HepG2 (cell line): Measurements from ENCODE around the gene BEX3. TPM values are rescaled to one million over a fixed set of nuclear protein-coding genes. Genes with fewer than 3 reads are reported as not detected.

Experiments
- ATAC-seq: fragments of 200-7000 bp; cut with Tn5 transposase; 3 replicates; pipeline ENCODE4 v1.9.1; 2020; ENCODE audit warnings: mild to moderate bottlenecking, moderate library complexity
- BruUV-seq: library from RNA; stranded (reverse); fragments of 400-500 nt; replicated peaks from 2 replicates; lab custom pipeline; 2021; lab: Mats Ljungman, UMichigan
- CTCF ChIA-PET: fragments of 300-600 bp; formaldehyde crosslinking; extraction: SDS; loops from one replicate; lab custom pipeline; 2021; ENCODE audit warnings: low total read pairs, inconsistent platforms, low intra/inter-chr PET ratio; lab: Yijun Ruan, JAX
- POLR2A ChIA-PET: fragments of 350-600 bp; sonication (Branson Sonifier 250); formaldehyde crosslinking; loops from one replicate; lab custom pipeline; 2020; ENCODE audit warnings: antibody characterized with exemption, inconsistent platforms; lab: Yijun Ruan, JAX
- DNase-seq: peaks from one replicate; pipeline ENCODE4 v3.0.0-alpha.2; 2015; ENCODE audit warnings: low spot score
- FAIRE-seq: peaks from 3 replicates; lab custom pipeline; 2011; peaks lifted over from hg19 to GRCh38; lab: Jason Lieb, UNC
- H2AFZ ChIP-seq: one replicate; pipeline ENCODE4 v1.6.1; 2011; ENCODE audit warnings: low read length, inconsistent platforms
- H3K27ac ChIP-seq: fragments of 300-600 bp; 3 replicates; pipeline ENCODE4 v1.8.0; 2011; ENCODE audit warnings: mixed run types, mild to moderate bottlenecking, mixed read lengths, low read length, inconsistent platforms; ENCODE audit not compliant: insufficient read depth; ENCODE audit errors: extremely low read length
- H3K27me3 ChIP-seq, 2 experiments: fragments of 200-600 bp in 1 of 2; 2 replicates in 1 of 2; 3 replicates in 1 of 2; pipeline versions ENCODE4 v1.6.0 to v1.8.0; 2011; ENCODE audit warnings: low read length in 2 of 2, mild to moderate bottlenecking in 2 of 2, moderate library complexity in 2 of 2, inconsistent platforms in 1 of 2; ENCODE audit not compliant: insufficient read depth in 2 of 2, control insufficient read depth in 1 of 2
- H3K36me3 ChIP-seq, 2 experiments: fragments of 200-600 bp in 1 of 2; replicated peaks in 1 of 2; 2 replicates in 1 of 2; 3 replicates in 1 of 2; pipeline versions ENCODE4 v1.5.1 to v1.8.0; 2011; ENCODE audit warnings: low read length in 2 of 2, inconsistent platforms in 1 of 2; ENCODE audit not compliant: insufficient read depth in 2 of 2, control insufficient read depth in 1 of 2
- H3K4me1 ChIP-seq: 2 replicates; pipeline ENCODE4 v1.5.1; 2012; ENCODE audit warnings: low read length, inconsistent platforms; ENCODE audit not compliant: insufficient read depth
- H3K4me2 ChIP-seq: 2 replicates; pipeline ENCODE4 v1.6.0; 2011; ENCODE audit warnings: low read depth, low read length, inconsistent platforms
- H3K4me3 ChIP-seq, 3 experiments: fragments of 200-600 bp in 1 of 3; sonication (generic), shearing (Covaris generic) in 1 of 3; replicated peaks in 1 of 3; 2 replicates each; pipeline ENCODE4 v1.5.1; 2011 to 2016; ENCODE audit warnings: low read length in 3 of 3, inconsistent platforms in 2 of 3, low read depth in 2 of 3, mild to moderate bottlenecking in 2 of 3, control low read depth in 1 of 3, mixed read lengths in 1 of 3; ENCODE audit not compliant: insufficient read depth in 1 of 3
- H3K79me2 ChIP-seq: one replicate; pipeline ENCODE4 v1.6.1; 2011; ENCODE audit warnings: low read length, inconsistent platforms; ENCODE audit not compliant: insufficient read depth
- H3K9ac ChIP-seq: 2 replicates; pipeline ENCODE4 v1.6.0; 2011; ENCODE audit warnings: mild to moderate bottlenecking, low read depth, low read length, inconsistent platforms; ENCODE audit not compliant: insufficient read depth
- H3K9me3 ChIP-seq: 2 replicates; pipeline ENCODE4 v1.5.1; 2012; ENCODE audit warnings: mild to moderate bottlenecking, low read length
- H4K20me1 ChIP-seq: 2 replicates; pipeline ENCODE4 v1.6.0; 2011; ENCODE audit warnings: inconsistent platforms, mild to moderate bottlenecking, low read length, moderate library complexity; ENCODE audit not compliant: insufficient read depth
- CREB1 ChIP-seq, 2 experiments: fragments of 450-650 bp in 1 of 2; IDR thresholded peaks; 2 replicates each; pipeline ENCODE4 v1.6.1; 2016 to 2017; ENCODE audit warnings: control low read depth in 1 of 2, mild to moderate bottlenecking in 1 of 2, missing compliant biosample characterization in 1 of 2, missing genetic modification characterization in 1 of 2
- ELF3 ChIP-seq: IDR thresholded peaks from 2 replicates; pipeline ENCODE4 v1.6.1; 2016; ENCODE audit warnings: missing genetic modification reagents, missing compliant biosample characterization
- FOXA1 ChIP-seq, 2 experiments: fragments of 450-650 bp in 1 of 2; sonication (generic) in 1 of 2; formaldehyde crosslinking in 1 of 2; IDR thresholded peaks; 2 replicates each; pipeline versions ENCODE4 v1.4.0 to v1.6.1; 2016 to 2020; ENCODE audit warnings: missing genetic modification reagents in 1 of 2
- GFI1 ChIP-seq: sonication (generic); formaldehyde crosslinking; IDR thresholded peaks from 2 replicates; pipeline ENCODE4 v1.5.0; 2020; ENCODE audit warnings: missing genetic modification reagents, mild to moderate bottlenecking, borderline replicate concordance
- GPN1 ChIP-seq: sonication (generic); formaldehyde crosslinking; IDR thresholded peaks from 2 replicates; pipeline ENCODE4 v1.5.1; 2020; ENCODE audit warnings: missing genetic modification reagents, borderline replicate concordance
- GTF2F1 ChIP-seq: fragments of 150-350 bp; IDR thresholded peaks from 2 replicates; pipeline ENCODE4 v1.6.1; 2014; ENCODE audit warnings: low read length
- RAD21 ChIP-seq: fragments of 450-650 bp; formaldehyde crosslinking; IDR thresholded peaks from 2 replicates; pipeline ENCODE4 v1.5.0; 2020; ENCODE audit warnings: mild to moderate bottlenecking
- RARA ChIP-seq: IDR thresholded peaks from 2 replicates; pipeline ENCODE4 v1.6.1; 2016; ENCODE audit warnings: missing genetic modification reagents, missing compliant biosample characterization
- RXRB ChIP-seq: IDR thresholded peaks from 2 replicates; pipeline ENCODE4 v1.6.1; 2016; ENCODE audit warnings: borderline replicate concordance, missing genetic modification reagents, missing compliant biosample characterization
- SP5 ChIP-seq: IDR thresholded peaks from 2 replicates; pipeline ENCODE4 v1.6.1; 2016; ENCODE audit warnings: low read depth, borderline replicate concordance
- WGBS: methylation state at CpG from one replicate; pipeline ENCODE4 v1.1.6; 2017; ENCODE audit warnings: low lambda C conversion rate; 5-methylcytosine and 5-hydroxymethylcytosine counted together
- in situ Hi-C: cut with HindIII; loops from 2 replicates; pipeline ENCODE4 v1.10.0; 2017; ENCODE audit warnings: low pct_unique_long_range_greater_than_20kb; ENCODE audit not compliant: extremely low pct_ligation_motif_present
- intact Hi-C: fragments of 100-400 bp; cut with micrococcal nuclease; formaldehyde crosslinking; loops from one replicate; pipeline ENCODE4 v1.10.0; 2022; ENCODE audit not compliant: unreplicated experiment
- polyA plus RNA-seq, 8 experiments: library from polyadenylated mRNA; depleted of rRNA in 3 of 8; stranded (reverse) in 7 of 8; unstranded in 1 of 8; fragments of >200 nt; fragmentation: Illumina TruSeq in 4 of 8; extraction: Trizol in 4 of 8; gene quantifications; 2 replicates each; pipeline versions ENCODE4 v1.2.1 to v1.2.3, GENCODE V29; 2011 to 2016; ENCODE audit warnings: low read depth in 4 of 8, missing spikeins in 1 of 8, mixed read lengths in 1 of 8; ENCODE audit not compliant: insufficient read depth in 1 of 8
- total RNA-seq, 5 experiments: library from RNA; depleted of rRNA; stranded (reverse); fragments of >200 nt; fragmentation: Illumina TruSeq; extraction: Trizol; gene quantifications; 2 replicates each; pipeline ENCODE4 v1.2.3, GENCODE V29; 2016; ENCODE audit warnings: low read depth in 1 of 5
- TF ChIP-seq, protein P1 (sequence below): sonication (generic); formaldehyde crosslinking; IDR thresholded peaks from 2 replicates; pipeline ENCODE4; 2020; ENCODE audit warnings: missing genetic modification reagents, mild to moderate bottlenecking, borderline replicate concordance
- TF ChIP-seq, protein P2 (sequence below): sonication (generic); formaldehyde crosslinking; IDR thresholded peaks from 2 replicates; pipeline ENCODE4 v1.4.0; 2020; ENCODE audit warnings: missing genetic modification reagents

BEX3 gene
- total and polyA plus RNA-seq, 2 of the 13 experiments (the other 11 are each of a cell fraction or from before 2014, with no cell fraction given), result 50.9 to 55.8 TPM

DNA sequence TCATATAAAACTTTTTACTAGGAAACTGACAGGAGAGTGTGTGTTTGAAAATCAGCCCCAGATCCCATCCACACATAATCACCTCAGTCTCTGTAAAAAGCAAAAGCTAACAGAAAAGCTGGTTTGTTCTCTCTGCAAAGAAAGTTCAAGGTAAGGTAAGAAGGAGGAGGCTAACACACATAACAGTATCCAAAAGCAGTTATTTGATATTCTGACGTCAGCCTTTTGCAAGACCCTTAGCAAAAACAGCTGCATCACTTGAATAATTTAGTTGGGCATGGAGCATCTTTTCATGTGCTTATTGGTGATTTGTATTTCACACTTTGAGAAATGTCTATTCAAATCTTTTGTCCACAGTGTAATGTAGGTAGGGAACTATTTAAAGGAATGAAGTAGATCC is 14.5 kb upstream of the BEX3 start:
- H3K4me3 ChIP-seq, result no peak overlapping the region
- 0% methylated on average over 1 of the region's 1 CpG for WGBS
- H3K27ac ChIP-seq, result no peak overlapping the region
- ChIA-PET CTCF (no interaction called here), POLR2A (interaction anchor here (0.8 to 1.6 kb wide), 2 partner anchors 13 to 15 kb away, joined by 3 to 6 read pairs; partner anchors contain the start of gene BEX3)
- H3K9me3 ChIP-seq, result no peaks in the 10 kb centered on the region
- no peak overlapping the region for H3K9ac ChIP-seq
- peaks cover under 1% of the 10 kb centered on the region for H3K79me2 ChIP-seq
- intact Hi-C loops (no loop called here), in situ Hi-C loops (no loop called here)
- no peaks in the 10 kb centered on the region for H3K27me3 ChIP-seq
- no TSS peak for BruUV-seq
- H4K20me1 ChIP-seq, result no peaks in the 10 kb centered on the region
- TF ChIP-seq CREB1 (IDR thresholded peaks at IDR 0.05), result peak; percentile 46; the same call in 1 of the 2 replicates
- no peak for TF ChIP-seq CREB1 (CRISPR knock-in tag; IDR thresholded peaks at IDR 0.05)
- no peak for TF ChIP-seq RAD21 (CRISPR knock-in tag)
- 0 out of 2 replicates have a peak, but pooled peaks have one; percentile 16 for TF ChIP-seq RARA
- no peak overlapping the region for H3K4me2 ChIP-seq
- H3K4me1 ChIP-seq, result peaks cover 33% of the 10 kb centered on the region
- DNase-seq (peak; percentile 65), ATAC-seq (no peak), FAIRE-seq (peak; percentile 18)
- H2AFZ ChIP-seq, result no peak overlapping the region
- H3K36me3 ChIP-seq, result no peaks in the 10 kb centered on the region

DNA sequence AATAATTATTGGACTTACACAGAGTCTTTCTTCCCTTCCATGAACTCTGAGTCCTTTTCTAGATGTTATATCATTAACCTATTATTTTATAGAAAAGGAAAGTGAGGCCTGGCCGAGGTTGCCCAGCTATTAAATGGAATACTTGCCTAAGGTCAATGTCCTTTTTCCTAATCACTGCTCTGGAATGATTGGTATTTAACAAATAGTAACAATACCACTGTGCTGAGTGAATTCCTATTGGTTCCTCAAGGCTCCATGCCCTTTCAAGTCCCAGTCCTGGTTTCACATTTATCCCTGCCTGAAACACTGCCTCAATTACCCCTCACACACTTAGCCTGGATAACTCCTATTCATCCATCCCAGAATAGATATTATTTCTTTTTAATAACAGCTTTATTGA is 13.9 kb upstream of the BEX3 start:
- Histone ChIP-seq H3K27me3 (no peaks in the 10 kb centered on the region), H3K27ac (no peak overlapping the region), H3K36me3 (no peaks in the 10 kb centered on the region), H4K20me1 (no peaks in the 10 kb centered on the region), H2AFZ (no peak overlapping the region), H3K79me2 (no peaks in the 10 kb centered on the region), H3K4me1 (peaks cover 31% of the 10 kb centered on the region), H3K9ac (no peak overlapping the region), H3K9me3 (no peaks in the 10 kb centered on the region), H3K4me3 (no peak overlapping the region), H3K4me2 (peak overlapping the region; percentile 23; the same call in 1 of the 2 replicates)
- BruUV-seq, result no TSS peak
- FAIRE-seq (peak; percentile 28), ATAC-seq (peak; percentile 88), DNase-seq (peak; percentile 75)
- 0% methylated on average over 1 of the region's 1 CpG for WGBS
- intact Hi-C loops (no loop called here), in situ Hi-C loops (no loop called here)
- ChIA-PET POLR2A (interaction anchor here (1.6 kb wide), 1 partner anchor 14 kb away, joined by 6 read pairs; the partner anchor contains the start of gene BEX3), CTCF (no interaction called here)
- no peak for TF ChIP-seq SP5
- no peak for TF ChIP-seq FOXA1 (IDR thresholded peaks at IDR 0.05)
- TF ChIP-seq FOXA1 (CRISPR knock-in tag; IDR thresholded peaks at IDR 0.05), result no peak
- no peak for TF ChIP-seq ELF3 (CRISPR knock-in tag)
- TF ChIP-seq, protein P1, sequence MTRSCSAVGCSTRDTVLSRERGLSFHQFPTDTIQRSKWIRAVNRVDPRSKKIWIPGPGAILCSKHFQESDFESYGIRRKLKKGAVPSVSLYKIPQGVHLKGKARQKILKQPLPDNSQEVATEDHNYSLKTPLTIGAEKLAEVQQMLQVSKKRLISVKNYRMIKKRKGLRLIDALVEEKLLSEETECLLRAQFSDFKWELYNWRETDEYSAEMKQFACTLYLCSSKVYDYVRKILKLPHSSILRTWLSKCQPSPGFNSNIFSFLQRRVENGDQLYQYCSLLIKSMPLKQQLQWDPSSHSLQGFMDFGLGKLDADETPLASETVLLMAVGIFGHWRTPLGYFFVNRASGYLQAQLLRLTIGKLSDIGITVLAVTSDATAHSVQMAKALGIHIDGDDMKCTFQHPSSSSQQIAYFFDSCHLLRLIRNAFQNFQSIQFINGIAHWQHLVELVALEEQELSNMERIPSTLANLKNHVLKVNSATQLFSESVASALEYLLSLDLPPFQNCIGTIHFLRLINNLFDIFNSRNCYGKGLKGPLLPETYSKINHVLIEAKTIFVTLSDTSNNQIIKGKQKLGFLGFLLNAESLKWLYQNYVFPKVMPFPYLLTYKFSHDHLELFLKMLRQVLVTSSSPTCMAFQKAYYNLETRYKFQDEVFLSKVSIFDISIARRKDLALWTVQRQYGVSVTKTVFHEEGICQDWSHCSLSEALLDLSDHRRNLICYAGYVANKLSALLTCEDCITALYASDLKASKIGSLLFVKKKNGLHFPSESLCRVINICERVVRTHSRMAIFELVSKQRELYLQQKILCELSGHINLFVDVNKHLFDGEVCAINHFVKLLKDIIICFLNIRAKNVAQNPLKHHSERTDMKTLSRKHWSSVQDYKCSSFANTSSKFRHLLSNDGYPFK (CRISPR knock-in tag), result no peak
- TF ChIP-seq RXRB (CRISPR knock-in tag), result 0 out of 2 replicates have a peak, but pooled peaks have one; percentile 26
- TF ChIP-seq GFI1, result peak; percentile 56; the same call in 1 of the 2 replicates
- TF ChIP-seq GTF2F1, result no peak
- TF ChIP-seq, protein P2, sequence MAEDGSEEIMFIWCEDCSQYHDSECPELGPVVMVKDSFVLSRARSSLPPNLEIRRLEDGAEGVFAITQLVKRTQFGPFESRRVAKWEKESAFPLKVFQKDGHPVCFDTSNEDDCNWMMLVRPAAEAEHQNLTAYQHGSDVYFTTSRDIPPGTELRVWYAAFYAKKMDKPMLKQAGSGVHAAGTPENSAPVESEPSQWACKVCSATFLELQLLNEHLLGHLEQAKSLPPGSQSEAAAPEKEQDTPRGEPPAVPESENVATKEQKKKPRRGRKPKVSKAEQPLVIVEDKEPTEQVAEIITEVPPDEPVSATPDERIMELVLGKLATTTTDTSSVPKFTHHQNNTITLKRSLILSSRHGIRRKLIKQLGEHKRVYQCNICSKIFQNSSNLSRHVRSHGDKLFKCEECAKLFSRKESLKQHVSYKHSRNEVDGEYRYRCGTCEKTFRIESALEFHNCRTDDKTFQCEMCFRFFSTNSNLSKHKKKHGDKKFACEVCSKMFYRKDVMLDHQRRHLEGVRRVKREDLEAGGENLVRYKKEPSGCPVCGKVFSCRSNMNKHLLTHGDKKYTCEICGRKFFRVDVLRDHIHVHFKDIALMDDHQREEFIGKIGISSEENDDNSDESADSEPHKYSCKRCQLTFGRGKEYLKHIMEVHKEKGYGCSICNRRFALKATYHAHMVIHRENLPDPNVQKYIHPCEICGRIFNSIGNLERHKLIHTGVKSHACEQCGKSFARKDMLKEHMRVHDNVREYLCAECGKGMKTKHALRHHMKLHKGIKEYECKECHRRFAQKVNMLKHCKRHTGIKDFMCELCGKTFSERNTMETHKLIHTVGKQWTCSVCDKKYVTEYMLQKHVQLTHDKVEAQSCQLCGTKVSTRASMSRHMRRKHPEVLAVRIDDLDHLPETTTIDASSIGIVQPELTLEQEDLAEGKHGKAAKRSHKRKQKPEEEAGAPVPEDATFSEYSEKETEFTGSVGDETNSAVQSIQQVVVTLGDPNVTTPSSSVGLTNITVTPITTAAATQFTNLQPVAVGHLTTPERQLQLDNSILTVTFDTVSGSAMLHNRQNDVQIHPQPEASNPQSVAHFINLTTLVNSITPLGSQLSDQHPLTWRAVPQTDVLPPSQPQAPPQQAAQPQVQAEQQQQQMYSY, result peak; percentile 91
- no peak for TF ChIP-seq GPN1
